ENCODE results near the gene PNMA6F.
A peak's percentile ranks its signal among the peaks of the same experiment; 100 is the strongest.

PNMA6F gene

GRCh38 chrX:153321381-153322124, at the start of gene PNMA6F:
PNMA6F (minus strand) TSS chrX:153321767; CDS start chrX:153320674, 1,093 bp downstream.
- no peak for DNase-seq

- no peak for DNase-seq
Observed at GRCh38 chrX:153371256-153371655, 49.7 kb upstream of the PNMA6F start.

DNA sequence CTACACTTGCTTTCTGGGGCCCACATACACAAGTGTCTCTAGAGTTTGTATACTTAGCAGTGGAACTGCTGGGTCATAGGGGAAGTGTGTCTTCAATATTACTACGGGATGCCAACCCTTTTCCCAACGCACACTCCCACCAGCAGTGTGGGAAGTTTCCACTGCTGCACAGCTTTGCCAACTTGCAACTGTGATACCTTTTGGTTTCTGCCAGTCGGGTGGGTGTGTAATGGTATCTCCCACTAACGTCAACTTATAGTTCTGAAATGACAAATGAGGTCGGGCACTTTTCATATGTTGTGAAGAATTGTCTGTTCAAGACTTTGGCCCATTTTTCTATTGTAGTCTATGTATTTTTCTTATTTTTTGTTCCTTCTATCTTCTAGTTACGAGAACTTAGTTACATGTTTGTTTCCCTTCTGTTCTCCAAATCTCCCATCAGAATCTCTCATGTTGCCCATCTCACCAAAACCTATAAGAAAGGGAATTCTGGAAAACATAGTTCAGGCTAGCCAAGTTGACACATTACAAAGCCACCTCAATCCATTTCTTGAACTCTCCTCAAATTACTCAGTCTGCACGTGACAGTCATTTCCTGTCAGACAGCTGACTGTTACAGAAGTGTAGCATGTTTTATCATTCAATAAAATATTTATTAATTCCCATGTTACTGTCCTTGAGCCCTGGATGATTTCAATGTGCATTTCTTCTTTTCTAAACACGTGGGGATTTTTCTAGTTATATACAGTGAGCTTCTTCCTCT, 48.9 kb upstream of the PNMA6F start:
- no peak for DNase-seq

DNA sequence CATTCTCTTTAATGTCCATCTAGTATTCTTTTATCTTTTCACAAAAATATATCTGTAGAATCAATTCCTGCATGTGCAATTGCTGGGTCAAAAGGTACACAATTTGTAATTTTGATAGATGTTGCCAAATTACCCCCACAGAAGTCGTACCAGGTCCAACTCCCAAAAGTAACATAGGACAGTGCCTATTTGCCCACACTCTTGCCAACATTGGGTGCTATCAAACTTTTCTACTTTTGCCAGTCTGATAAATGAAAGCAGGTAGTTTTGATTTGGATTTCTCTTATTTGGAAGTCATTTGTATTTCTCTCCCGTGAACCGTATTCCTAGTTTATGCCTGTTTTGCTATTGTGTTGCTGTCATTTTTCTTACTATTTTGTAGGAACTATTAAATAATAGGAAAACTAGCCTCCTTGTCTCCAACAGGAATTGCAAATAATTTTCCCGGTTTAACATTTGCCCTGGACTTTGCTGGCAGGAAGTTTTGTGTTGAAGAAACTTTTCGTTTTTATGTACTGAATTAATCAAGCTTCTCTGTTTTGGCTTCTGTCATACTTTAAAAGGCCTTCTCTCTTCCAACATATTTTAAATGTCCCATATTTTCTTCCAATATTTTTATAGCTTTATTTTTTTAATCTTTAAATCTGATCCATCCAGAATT, 45.4 kb upstream of the PNMA6F start:
- no peak for DNase-seq

- no peak for DNase-seq
Observed at GRCh38 chrX:153366119-153366518, 44.6 kb upstream of the PNMA6F start.

DNA sequence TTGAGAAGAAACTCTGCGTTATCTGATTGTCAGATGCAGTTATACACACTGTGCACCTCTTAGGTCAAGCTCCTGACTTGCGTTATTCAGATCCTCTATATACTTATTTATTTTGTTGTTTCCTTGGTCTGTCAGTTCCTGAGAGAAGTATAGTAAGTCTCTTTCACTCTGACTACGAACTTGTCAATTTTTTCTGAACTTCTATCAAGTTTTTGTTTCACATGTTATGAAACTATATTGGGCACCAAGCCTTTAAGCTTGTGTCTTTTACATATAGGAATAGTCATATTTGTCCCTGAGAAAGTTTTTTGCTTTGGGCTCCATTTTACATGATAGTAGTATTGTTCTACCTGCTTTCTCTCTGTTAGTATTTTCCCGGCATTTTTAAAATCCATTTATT, 44.1 kb upstream of the PNMA6F start:
- no peak for DNase-seq

GRCh38 chrX:153361781-153362397, 40.3 kb upstream of the PNMA6F start:
- no peak for DNase-seq

DNA sequence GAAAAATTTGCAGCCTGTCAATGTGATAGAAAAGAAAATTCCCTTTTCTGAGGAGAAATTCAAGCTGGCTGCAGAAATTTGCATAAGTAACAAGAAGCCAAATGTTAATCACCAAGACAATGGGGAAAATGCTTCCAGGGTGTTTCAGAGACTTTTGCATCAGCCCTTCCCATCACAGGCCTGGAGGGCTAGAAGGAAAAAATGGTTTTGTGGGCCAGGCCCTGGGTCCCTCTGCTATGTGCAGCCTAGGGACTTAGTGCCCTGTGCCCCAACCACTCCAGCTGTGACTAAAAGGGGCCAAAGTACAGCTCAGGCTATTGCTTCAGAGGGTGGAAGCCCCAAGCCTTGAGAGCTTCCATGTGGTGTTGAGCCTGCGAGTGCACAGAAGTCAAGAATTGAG, 36.3 kb upstream of the PNMA6F start:
- DNase-seq, result no peak

DNA sequence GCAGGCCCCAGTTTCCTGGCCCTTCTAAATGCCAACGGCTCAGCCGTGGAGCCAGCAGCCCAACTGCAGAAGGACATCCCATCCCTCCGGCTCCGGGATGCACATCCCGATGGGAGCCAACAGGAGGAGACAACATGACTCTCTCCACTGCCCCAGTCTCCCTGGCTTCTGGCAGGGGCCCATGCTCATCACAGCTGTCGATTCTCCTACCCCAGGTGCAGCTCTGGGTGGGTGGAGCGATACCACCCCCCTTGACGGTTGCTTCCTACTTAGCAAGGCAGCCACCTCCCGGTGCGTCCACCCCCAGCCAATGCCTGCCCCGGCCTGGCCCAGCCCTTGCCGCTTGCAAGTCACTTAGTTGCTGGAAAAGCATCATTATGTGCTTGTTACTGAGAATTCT, 31.8 kb upstream of the PNMA6F start:
- peak; percentile 27 for DNase-seq

- no peak for DNase-seq
Observed at GRCh38 chrX:153352858-153353257, 31.3 kb upstream of the PNMA6F start.

GRCh38 chrX:153351981-153352380, 30.4 kb upstream of the PNMA6F start:
- peak; percentile 44 for DNase-seq

DNA sequence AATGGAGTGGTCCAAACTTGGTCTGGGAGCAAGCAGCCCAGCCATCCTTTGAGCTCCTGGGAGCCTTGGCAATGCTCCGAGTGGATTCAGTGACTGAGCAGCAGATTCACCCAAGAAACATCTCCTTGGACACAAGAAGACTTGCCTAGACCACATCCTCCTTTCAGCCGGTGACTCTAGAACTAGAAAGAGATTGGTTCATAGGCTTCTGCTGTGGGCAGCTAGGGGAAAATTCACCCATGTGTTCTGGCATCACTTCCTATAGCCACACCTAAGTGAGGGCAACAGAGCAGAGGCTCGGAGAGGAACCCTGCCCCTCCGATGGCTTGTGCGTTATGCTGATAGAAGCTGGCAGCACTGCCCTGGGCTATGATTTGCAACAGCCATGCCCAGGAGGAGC, 28.4 kb upstream of the PNMA6F start:
- DNase-seq, result no peak

DNA sequence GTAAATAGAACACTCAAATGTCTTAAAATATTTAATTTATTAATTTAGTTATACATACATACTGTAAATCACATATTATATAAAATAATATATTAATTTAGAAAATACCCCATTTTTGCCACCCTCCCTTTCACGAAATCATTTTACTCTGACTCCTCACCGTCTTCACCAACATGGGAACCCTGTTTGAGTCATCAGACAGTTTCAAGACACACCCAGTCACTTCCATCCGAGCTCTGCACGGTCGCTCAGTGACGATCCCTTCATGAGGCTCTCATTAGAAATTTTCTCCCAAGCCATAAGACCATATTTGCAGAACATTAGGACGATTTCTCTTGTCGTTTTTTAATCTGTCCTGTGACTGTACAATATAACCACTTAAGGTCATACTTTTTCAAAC, 26.9 kb upstream of the PNMA6F start:
- DNase-seq, result no peak

- DNase-seq, result no peak
Observed at GRCh38 chrX:153347530-153347929, 26.0 kb upstream of the PNMA6F start.

DNA sequence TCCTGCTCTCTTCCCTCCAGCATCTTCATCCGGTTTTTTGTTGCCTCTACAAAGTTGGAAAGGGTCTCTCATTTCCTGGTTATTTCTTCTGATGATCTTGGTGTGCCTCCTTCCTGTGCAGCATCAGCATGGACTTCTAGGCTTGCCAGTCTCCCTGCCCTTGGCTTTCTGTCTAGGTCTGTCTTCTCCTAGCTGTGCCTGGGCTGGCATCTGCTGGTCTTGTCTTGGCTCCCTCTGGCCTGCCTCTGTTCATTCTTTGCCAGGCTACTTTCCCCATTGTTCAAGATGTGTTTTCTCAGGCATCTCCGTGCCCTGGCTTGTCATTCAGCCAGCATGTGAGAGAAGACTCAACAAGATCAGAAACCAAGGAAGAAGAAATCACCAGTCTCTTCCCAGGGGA, 22.1 kb upstream of the PNMA6F start:
- no peak for DNase-seq

- DNase-seq, result no peak
Observed at GRCh38 chrX:153342762-153343558, 21.4 kb upstream of the PNMA6F start.

GRCh38 chrX:153340111-153340510, 18.5 kb upstream of the PNMA6F start:
- DNase-seq, result no peak

DNA sequence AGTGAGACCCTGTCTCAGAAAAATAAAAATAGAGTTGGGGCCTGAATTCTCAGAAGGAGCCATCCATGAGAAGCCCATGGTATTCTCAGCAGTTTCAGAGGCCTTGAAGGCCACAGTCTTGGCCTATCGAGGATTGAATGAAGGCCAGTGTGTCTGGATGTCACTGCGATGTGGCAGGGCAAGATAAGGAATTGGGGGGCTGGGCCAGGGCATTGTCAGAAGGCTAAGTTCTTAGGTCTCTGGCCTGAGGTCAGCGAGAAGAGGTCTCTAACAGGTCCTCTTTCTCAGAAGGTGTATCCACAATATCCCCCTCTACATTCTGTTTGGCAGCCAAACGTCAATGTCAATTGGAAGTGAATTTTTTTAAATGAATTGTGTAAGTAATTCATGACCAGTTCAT, 18.1 kb upstream of the PNMA6F start:
- no peak for DNase-seq

- DNase-seq, result no peak
Observed at GRCh38 chrX:153338836-153339235, 17.3 kb upstream of the PNMA6F start.

DNA sequence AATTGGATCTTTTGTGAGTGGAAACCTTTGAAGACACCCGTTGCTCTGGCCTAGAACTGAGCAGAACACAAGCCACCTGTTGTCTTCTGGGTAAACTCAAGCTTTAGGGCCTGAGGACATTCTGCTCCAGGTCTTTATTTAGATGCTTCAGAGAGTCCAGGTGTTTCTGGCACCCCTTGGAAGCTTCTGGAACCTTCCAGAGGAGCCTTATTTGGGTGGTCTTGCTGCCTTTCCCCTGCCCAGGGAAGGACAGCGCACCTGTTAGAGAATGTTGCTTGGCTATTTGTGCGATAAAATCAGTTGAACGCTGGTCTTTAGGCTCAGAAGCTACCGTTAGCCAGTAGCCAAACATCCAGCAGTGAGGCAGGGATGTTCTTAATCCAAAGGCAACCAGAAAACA, 15.4 kb upstream of the PNMA6F start:
- no peak for DNase-seq

- DNase-seq, result no peak
Observed at GRCh38 chrX:153336121-153336894, 14.7 kb upstream of the PNMA6F start.

Measured in NCI-H345 (cell line).